SK-N-SH (cell line): ENCODE results near the gene TEX54. TPM values are rescaled to one million over a fixed set of nuclear protein-coding genes. Genes with fewer than 3 reads are reported as not detected.

Experiments
- CTCF ChIA-PET: fragments of 300-600, 350-600 bp; formaldehyde crosslinking; extraction: SDS; loops from one replicate; lab custom pipeline; 2021; lab: Yijun Ruan, JAX
- POLR2A ChIA-PET: fragments of 350-600 bp; sonication (Branson Sonifier 250); formaldehyde crosslinking; extraction: SDS; loops from one replicate; lab custom pipeline; 2020; ENCODE audit warnings: antibody characterized with exemption, inconsistent platforms; lab: Yijun Ruan, JAX
- DNase-seq: peaks from one replicate; pipeline ENCODE4 v3.0.0; 2012
- H2AFZ ChIP-seq: fragments of 200-600 bp; sonication (generic); 2 replicates; pipeline ENCODE4 v1.8.1; 2016; ENCODE audit warnings: antibody characterized with exemption, mild to moderate bottlenecking, low read depth
- H3F3A ChIP-seq: fragments of 200-600 bp; sonication (generic); replicated peaks from 2 replicates; pipeline ENCODE3; 2016; ENCODE audit warnings: antibody characterized with exemption, mild to moderate bottlenecking; ENCODE audit not compliant: insufficient read depth
- H3K27ac ChIP-seq, 2 experiments: fragments of 200-500 bp in 1 of 2; fragments of 200-600 bp in 1 of 2; sonication (Bioruptor generic) in 1 of 2; sonication (generic), shearing (Covaris generic) in 1 of 2; 2 replicates each; pipeline versions ENCODE4 v1.5.1 to v1.6.1; 2014 to 2016; ENCODE audit warnings: low read depth in 2 of 2, inconsistent platforms in 1 of 2, low read length in 1 of 2, mild to moderate bottlenecking in 1 of 2, mixed read lengths in 1 of 2
- H3K27me3 ChIP-seq: fragments of 200-600 bp; sonication (generic), shearing (Covaris generic); 2 replicates; pipeline ENCODE4 v1.6.1; 2016; ENCODE audit warnings: mixed run types; ENCODE audit not compliant: insufficient read depth
- H3K36me3 ChIP-seq, 2 experiments: fragments of 200-500 bp in 1 of 2; fragments of 200-600 bp in 1 of 2; sonication (Bioruptor generic) in 1 of 2; sonication (generic) in 1 of 2; replicated peaks in 1 of 2; 2 replicates each; pipeline versions ENCODE3 to v1.5.1; 2014 to 2016; ENCODE audit warnings: low read length in 1 of 2, mild to moderate bottlenecking in 1 of 2; ENCODE audit not compliant: insufficient read depth in 2 of 2, control insufficient read depth in 1 of 2
- H3K4me1 ChIP-seq, 2 experiments: fragments of 200-500 bp in 1 of 2; fragments of 200-600 bp in 1 of 2; sonication (Bioruptor generic) in 1 of 2; sonication (generic), shearing (Covaris generic) in 1 of 2; 2 replicates each; pipeline versions ENCODE4 v1.5.1 to v1.6.1; 2014 to 2016; ENCODE audit warnings: low read depth in 1 of 2, low read length in 1 of 2, mixed run types in 1 of 2; ENCODE audit not compliant: insufficient read depth in 2 of 2, control insufficient read depth in 1 of 2
- H3K4me2 ChIP-seq: fragments of 200-600 bp; sonication (generic), shearing (Covaris generic); 2 replicates; pipeline ENCODE4 v1.6.1; 2017; ENCODE audit warnings: mixed run types
- H3K4me3 ChIP-seq, 2 experiments: fragments of 200-500 bp in 1 of 2; fragments of 200-600 bp in 1 of 2; sonication (Bioruptor generic) in 1 of 2; sonication (generic), shearing (Covaris generic) in 1 of 2; 2 replicates each; pipeline versions ENCODE4 v1.5.1 to v1.8.1; 2014 to 2016; ENCODE audit warnings: low read depth in 2 of 2, inconsistent platforms in 1 of 2, low read length in 1 of 2, mild to moderate bottlenecking in 1 of 2, mixed read lengths in 1 of 2, moderate library complexity in 1 of 2
- H3K79me2 ChIP-seq: fragments of 200-600 bp; sonication (generic); 2 replicates; pipeline ENCODE4 v1.8.1; 2017; ENCODE audit warnings: mild to moderate bottlenecking; ENCODE audit not compliant: insufficient read depth
- H3K9ac ChIP-seq: fragments of 200-600 bp; sonication (generic); 2 replicates; pipeline ENCODE4 v1.6.1; 2017; ENCODE audit warnings: mixed run types
- H3K9me2 ChIP-seq: fragments of 200-600 bp; sonication (generic); 2 replicates; pipeline ENCODE4 v1.6.1; 2017; ENCODE audit warnings: mixed run types
- H3K9me3 ChIP-seq: fragments of 200-600 bp; sonication (generic); 2 replicates; pipeline ENCODE4 v1.6.1; 2017; ENCODE audit warnings: mixed run types, mild to moderate bottlenecking, moderate library complexity
- H4K20me1 ChIP-seq: fragments of 200-600 bp; sonication (generic); 2 replicates; pipeline ENCODE4 v1.6.1; 2017; ENCODE audit warnings: mild to moderate bottlenecking, mixed run types; ENCODE audit not compliant: insufficient read depth
- CHD2 ChIP-seq: fragments of 150-350 bp; IDR thresholded peaks from 2 replicates; pipeline ENCODE4 v1.6.1; 2018; ENCODE audit warnings: low read length; ENCODE audit not compliant: partially characterized antibody
- ELF1 ChIP-seq: IDR thresholded peaks from 2 replicates; pipeline ENCODE4 v1.4.0; 2012
- EP300 ChIP-seq, 2 experiments: IDR thresholded peaks; 2 replicates each; pipeline versions ENCODE4 v1.4.0 to v1.6.1; 2012; ENCODE audit warnings: borderline replicate concordance in 1 of 2, low read depth in 1 of 2, low read length in 1 of 2
- FOXJ3 ChIP-seq: sonication (generic); formaldehyde crosslinking; IDR thresholded peaks from 2 replicates; pipeline ENCODE4 v1.5.1; 2020; ENCODE audit warnings: mild to moderate bottlenecking, missing genetic modification reagents
- GABPA ChIP-seq: IDR thresholded peaks from 2 replicates; pipeline ENCODE4 v1.4.0; 2012; ENCODE audit warnings: low read depth, mild to moderate bottlenecking
- GATA2 ChIP-seq: sonication (generic); formaldehyde crosslinking; IDR thresholded peaks from 2 replicates; pipeline ENCODE4 v1.5.0; 2020; ENCODE audit warnings: mild to moderate bottlenecking, missing genetic modification reagents
- JUND ChIP-seq: IDR thresholded peaks from 2 replicates; pipeline ENCODE4 v1.4.0; 2012
- MXI1 ChIP-seq: IDR thresholded peaks from 2 replicates; pipeline ENCODE4 v1.6.1; 2012; ENCODE audit warnings: mild to moderate bottlenecking, low read depth, low read length, improper control_type of control experiment
- NFIC ChIP-seq: IDR thresholded peaks from 2 replicates; pipeline ENCODE4 v1.4.0; 2012; ENCODE audit warnings: borderline replicate concordance
- POLR2AphosphoS5 ChIP-seq: IDR thresholded peaks from 2 replicates; pipeline ENCODE4 v1.6.1; 2012; ENCODE audit warnings: low read depth, low read length
- RCOR1 ChIP-seq: fragments of 150-350 bp; IDR thresholded peaks from 2 replicates; pipeline ENCODE4 v1.6.1; 2017; ENCODE audit warnings: antibody characterized with exemption, low read length
- SIN3A ChIP-seq: IDR thresholded peaks from 2 replicates; pipeline ENCODE4 v1.6.1; 2012; ENCODE audit warnings: low read depth, mild to moderate bottlenecking, low read length, moderate library complexity, borderline replicate concordance
- TAF1 ChIP-seq: IDR thresholded peaks from 2 replicates; pipeline ENCODE4 v1.6.1; 2012; ENCODE audit warnings: low read depth, mild to moderate bottlenecking, low read length, moderate library complexity, borderline replicate concordance
- TCF12 ChIP-seq: IDR thresholded peaks from 2 replicates; pipeline ENCODE4 v1.4.0; 2012
- YY1 ChIP-seq: IDR thresholded peaks from 2 replicates; pipeline ENCODE4 v1.4.0; 2012; ENCODE audit warnings: low read depth, mild to moderate bottlenecking
- WGBS: methylation state at CpG from one replicate; pipeline ENCODE4 v1.1.6; 2017; ENCODE audit warnings: low lambda C conversion rate; 5-methylcytosine and 5-hydroxymethylcytosine counted together
- polyA plus RNA-seq, 3 experiments: library from polyadenylated mRNA; depleted of rRNA; stranded (reverse); fragments of >200 nt; gene quantifications; 2 replicates each; pipeline ENCODE4 v1.2.3, GENCODE V29; 2012
- TF ChIP-seq, protein P1 (sequence below): IDR thresholded peaks from 2 replicates; pipeline ENCODE4 v1.6.1; 2012; ENCODE audit warnings: mild to moderate bottlenecking, low read depth, low read length, moderate library complexity
- TF ChIP-seq, protein P2 (sequence below): IDR thresholded peaks from 2 replicates; pipeline ENCODE4 v1.4.0; 2012; ENCODE audit warnings: low read depth, borderline replicate concordance
- TF ChIP-seq, protein P3 (sequence below): fragments of 200-600 bp; sonication (generic); IDR thresholded peaks from 2 replicates; pipeline ENCODE4 v1.6.1; 2017; ENCODE audit warnings: antibody characterized with exemption, mild to moderate bottlenecking, moderate library complexity
- TF ChIP-seq, protein P4 (sequence below): IDR thresholded peaks from 2 replicates; pipeline ENCODE4 v1.4.0; 2012; ENCODE audit warnings: low read depth

The TEX54 gene
- polyA plus RNA-seq, 1 of the 3 experiments (the other 2 are of a cell fraction), result not detected

DNA sequence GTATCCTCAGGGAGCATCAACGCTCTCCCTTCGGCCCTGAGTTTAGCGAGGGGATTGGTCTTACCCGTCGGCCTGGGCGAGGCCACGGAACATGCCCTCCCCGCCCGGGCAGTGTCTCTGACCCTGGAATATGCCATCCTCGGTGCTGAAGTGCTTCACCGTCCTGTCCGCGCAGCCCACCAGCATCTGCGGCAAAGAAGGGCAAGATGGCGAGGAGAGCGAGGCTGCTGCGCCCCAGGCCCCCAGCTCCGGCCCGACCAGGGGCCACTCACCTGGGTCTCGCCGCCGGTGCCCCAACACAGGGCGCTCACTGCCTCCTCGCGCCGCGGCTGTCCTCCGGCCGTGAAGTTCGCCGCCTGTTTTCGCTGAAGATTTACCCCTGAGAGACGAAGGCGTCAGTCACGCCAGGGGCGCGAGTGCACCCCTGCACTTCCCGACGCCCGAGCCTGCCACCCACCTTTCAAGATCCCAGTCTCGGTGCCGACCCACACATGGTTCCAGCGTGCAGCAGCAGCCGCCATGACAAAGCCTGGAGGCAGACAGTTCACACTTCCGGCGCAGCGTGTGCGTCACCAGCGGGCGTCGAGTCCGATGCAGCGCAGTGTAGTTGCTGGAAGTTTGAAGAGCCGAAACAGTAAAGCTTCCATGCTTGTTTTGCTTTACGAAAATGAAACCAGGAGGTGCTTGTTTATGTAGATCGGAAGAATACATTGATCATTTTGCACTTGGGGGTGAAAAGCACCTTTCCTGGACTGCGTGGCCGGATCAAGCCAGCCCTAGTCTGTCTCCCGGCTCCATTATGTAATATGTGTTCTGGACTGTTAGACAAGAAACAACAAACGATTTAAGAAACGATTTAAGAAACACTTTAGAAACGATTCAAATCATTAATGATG is 6.7 kb upstream of the TEX54 start, which contains the start of gene WDR74:
Gene WDR74 (minus strand): TSS at position 541 of the 896 bp plus-strand sequence. CDS start 20 bp downstream, at position 521.
- TF ChIP-seq, protein P1, sequence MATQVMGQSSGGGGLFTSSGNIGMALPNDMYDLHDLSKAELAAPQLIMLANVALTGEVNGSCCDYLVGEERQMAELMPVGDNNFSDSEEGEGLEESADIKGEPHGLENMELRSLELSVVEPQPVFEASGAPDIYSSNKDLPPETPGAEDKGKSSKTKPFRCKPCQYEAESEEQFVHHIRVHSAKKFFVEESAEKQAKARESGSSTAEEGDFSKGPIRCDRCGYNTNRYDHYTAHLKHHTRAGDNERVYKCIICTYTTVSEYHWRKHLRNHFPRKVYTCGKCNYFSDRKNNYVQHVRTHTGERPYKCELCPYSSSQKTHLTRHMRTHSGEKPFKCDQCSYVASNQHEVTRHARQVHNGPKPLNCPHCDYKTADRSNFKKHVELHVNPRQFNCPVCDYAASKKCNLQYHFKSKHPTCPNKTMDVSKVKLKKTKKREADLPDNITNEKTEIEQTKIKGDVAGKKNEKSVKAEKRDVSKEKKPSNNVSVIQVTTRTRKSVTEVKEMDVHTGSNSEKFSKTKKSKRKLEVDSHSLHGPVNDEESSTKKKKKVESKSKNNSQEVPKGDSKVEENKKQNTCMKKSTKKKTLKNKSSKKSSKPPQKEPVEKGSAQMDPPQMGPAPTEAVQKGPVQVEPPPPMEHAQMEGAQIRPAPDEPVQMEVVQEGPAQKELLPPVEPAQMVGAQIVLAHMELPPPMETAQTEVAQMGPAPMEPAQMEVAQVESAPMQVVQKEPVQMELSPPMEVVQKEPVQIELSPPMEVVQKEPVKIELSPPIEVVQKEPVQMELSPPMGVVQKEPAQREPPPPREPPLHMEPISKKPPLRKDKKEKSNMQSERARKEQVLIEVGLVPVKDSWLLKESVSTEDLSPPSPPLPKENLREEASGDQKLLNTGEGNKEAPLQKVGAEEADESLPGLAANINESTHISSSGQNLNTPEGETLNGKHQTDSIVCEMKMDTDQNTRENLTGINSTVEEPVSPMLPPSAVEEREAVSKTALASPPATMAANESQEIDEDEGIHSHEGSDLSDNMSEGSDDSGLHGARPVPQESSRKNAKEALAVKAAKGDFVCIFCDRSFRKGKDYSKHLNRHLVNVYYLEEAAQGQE, result peak; percentile 71
- TF ChIP-seq EP300 (IDR thresholded peaks at IDR 0.05; ENCODE audit: borderline replicate concordance in 1 of 2, low read depth in 1 of 2, low read length in 1 of 2) (peak in 1 of 2 experiments; percentile 33; a peak in 1 of 4 replicates), POLR2AphosphoS5 (peak; percentile 90), RCOR1 (peak; percentile 55), ELF1 (peak; percentile 96), TCF12 (peak; percentile 84), SIN3A (peak; percentile 99), FOXJ3 (CRISPR knock-in tag) (no peak), TAF1 (peak; percentile 97), CHD2 (peak; percentile 69), MXI1 (peak; percentile 100), GATA2 (no peak), JUND (no peak; the same call in 1 of the 2 replicates), GABPA (peak; percentile 87), YY1 (peak; percentile 96), NFIC (no peak)
- TF ChIP-seq, protein P2, sequence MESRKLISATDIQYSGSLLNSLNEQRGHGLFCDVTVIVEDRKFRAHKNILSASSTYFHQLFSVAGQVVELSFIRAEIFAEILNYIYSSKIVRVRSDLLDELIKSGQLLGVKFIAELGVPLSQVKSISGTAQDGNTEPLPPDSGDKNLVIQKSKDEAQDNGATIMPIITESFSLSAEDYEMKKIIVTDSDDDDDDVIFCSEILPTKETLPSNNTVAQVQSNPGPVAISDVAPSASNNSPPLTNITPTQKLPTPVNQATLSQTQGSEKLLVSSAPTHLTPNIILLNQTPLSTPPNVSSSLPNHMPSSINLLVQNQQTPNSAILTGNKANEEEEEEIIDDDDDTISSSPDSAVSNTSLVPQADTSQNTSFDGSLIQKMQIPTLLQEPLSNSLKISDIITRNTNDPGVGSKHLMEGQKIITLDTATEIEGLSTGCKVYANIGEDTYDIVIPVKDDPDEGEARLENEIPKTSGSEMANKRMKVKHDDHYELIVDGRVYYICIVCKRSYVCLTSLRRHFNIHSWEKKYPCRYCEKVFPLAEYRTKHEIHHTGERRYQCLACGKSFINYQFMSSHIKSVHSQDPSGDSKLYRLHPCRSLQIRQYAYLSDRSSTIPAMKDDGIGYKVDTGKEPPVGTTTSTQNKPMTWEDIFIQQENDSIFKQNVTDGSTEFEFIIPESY, result peak; percentile 68; the same call in 1 of the 2 replicates
- TF ChIP-seq, protein P3, sequence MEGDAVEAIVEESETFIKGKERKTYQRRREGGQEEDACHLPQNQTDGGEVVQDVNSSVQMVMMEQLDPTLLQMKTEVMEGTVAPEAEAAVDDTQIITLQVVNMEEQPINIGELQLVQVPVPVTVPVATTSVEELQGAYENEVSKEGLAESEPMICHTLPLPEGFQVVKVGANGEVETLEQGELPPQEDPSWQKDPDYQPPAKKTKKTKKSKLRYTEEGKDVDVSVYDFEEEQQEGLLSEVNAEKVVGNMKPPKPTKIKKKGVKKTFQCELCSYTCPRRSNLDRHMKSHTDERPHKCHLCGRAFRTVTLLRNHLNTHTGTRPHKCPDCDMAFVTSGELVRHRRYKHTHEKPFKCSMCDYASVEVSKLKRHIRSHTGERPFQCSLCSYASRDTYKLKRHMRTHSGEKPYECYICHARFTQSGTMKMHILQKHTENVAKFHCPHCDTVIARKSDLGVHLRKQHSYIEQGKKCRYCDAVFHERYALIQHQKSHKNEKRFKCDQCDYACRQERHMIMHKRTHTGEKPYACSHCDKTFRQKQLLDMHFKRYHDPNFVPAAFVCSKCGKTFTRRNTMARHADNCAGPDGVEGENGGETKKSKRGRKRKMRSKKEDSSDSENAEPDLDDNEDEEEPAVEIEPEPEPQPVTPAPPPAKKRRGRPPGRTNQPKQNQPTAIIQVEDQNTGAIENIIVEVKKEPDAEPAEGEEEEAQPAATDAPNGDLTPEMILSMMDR, result no peak
- TF ChIP-seq, protein P4, sequence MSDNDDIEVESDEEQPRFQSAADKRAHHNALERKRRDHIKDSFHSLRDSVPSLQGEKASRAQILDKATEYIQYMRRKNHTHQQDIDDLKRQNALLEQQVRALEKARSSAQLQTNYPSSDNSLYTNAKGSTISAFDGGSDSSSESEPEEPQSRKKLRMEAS, result peak; percentile 100
- ChIA-PET CTCF (interaction anchor here (0.6 to 3.0 kb wide), 5 partner anchors 14 to 71 kb away, joined by 3 to 18 read pairs (median 3); partner anchors contain the start of gene TMEM179B), POLR2A (interaction anchor here (0.6 to 3.3 kb wide), 9 partner anchors 12 to 248 kb away, joined by 3 to 146 read pairs (median 13); partner anchors contain the start of genes C11orf98, CSKMT, SLC3A2 and TAF6L)
- peak within 1 kb of the TSS; percentile 84 for H3K4me2 ChIP-seq
- H3K9ac ChIP-seq, result peak within 1 kb of the TSS; percentile 82
- peak within 1 kb of the TSS; percentile 93 to 94 for H3K27ac ChIP-seq
- peaks cover 44% of the 10 kb centered on the region for H3K79me2 ChIP-seq
- H3K4me1 ChIP-seq, result peaks cover 13 to 15% of the 10 kb centered on the region in 2 experiments; a peak in 2 of 4 replicates
- H3K36me3 ChIP-seq, result peaks cover 22 to 23% of the 10 kb centered on the region in 2 experiments
- H4K20me1 ChIP-seq, result no peaks in the 10 kb centered on the region
- no peaks in the 10 kb centered on the region for H3K27me3 ChIP-seq
- H3K9me3 ChIP-seq, result no peaks in the 10 kb centered on the region
- under 1% methylated on average over 40 of the region's 62 CpGs for WGBS
- H2AFZ ChIP-seq, result peak within 1 kb of the TSS; percentile 65
- no peaks in the 10 kb centered on the region for H3K9me2 ChIP-seq
- DNase-seq, result peak; percentile 86
- H3K4me3 ChIP-seq, result peak within 1 kb of the TSS; percentile 81 to 97
- peaks cover 24% of the 10 kb centered on the region for H3F3A ChIP-seq
